GM21515 (cell line): ENCODE results near the gene ADGRD1.

Experiments
- ATAC-seq: cut with Tn5 transposase; IDR thresholded peaks from one replicate; pipeline ENCODE4 v1.9.1; 2021; ENCODE audit not compliant: unreplicated experiment

The ADGRD1 gene

GRCh38 chr12:131052063-131052781 lies 98.5 kb downstream of the ADGRD1 start:
- ATAC-seq, result no peak

DNA sequence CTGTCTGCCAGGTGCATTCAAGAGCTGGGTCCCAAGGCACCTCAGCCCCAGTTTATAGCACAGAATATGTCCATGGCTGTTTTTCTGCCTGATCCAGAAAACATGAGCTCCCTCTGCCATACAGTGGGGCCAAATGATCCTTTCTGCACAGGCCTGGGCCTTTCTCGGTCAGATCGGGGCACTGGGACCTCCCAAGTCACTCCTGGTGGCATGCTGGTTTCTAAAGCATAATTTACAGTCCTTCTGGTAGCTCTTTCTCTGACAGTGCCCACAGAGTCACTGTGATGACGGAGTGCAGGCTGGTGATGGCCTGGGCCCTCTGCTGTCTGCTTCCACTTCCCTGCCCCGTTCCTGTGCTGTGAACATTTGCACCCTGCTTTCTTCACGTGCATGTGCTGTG lies 99.2 kb downstream of the ADGRD1 start:
- ATAC-seq, result no peak

DNA sequence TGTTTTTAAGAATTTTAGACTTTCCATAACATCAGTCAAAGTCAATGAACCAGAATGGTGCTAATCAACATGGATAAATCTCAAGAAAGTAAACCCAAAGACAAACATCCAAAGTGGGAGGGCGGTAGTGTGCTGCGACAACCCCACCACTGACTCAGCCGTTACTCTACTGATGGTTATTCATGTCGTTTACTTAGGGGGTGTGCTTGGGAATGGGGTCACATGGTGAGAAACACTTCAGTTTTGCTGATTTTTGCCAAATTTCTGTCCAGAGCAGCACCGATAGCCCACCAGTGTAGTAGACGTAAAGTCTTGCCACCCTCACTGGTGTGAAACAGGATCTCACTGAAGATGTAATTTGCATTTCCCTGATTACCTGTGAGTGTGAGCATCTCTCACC lies 99.9 kb downstream of the ADGRD1 start:
- ATAC-seq, result no peak

- ATAC-seq, result no peak
Measured at GRCh38 chr12:131054345-131055092, 100.8 kb downstream of the ADGRD1 start.

DNA sequence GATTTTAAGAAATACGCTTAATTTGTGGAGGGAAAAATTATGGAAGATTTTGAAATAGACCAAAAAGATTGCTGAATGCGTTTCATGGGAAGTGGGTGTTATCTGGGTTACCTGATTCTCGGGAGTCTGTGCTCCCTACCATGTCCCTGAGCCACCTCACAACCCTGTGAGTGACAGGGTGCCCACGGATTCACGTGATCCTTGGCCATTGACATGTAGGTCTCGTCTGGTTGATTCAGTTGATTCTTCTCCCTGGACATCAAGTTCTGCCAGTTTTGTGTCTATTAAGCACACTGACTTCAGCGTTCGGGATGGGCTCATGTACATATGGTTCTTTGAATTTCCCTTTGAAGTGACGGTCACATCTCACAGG lies 101.4 kb downstream of the ADGRD1 start:
- no peak for ATAC-seq

DNA sequence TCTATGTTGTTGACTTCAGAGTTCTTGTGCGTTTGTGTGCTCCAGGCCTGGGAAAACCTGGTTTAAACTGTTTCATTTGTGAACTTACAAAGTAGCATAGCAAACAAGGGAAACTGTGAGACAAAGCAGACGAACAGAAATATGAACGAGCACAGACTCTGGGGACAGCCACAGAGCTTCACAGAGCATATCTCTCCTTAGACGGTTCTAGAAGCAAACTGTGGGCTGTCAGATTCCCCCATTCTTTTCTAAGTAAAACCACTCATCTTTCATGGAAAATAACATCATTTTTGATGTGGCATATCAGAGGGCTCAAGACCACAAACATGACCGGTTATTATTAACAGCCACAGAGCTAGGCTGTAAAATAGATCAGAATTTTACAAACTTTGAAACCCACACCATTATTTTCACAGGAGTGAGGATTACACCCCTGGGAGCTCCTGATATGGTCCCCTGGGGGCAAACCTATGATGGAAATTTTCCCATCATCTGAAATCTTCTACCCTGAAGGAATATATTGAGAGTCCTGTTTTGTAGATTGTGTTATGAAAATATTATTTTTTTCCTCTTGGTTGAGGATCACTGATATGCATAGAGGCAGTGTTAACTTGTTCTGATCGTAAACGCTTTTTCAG lies 102.0 kb downstream of the ADGRD1 start:
- ATAC-seq, result no peak

DNA sequence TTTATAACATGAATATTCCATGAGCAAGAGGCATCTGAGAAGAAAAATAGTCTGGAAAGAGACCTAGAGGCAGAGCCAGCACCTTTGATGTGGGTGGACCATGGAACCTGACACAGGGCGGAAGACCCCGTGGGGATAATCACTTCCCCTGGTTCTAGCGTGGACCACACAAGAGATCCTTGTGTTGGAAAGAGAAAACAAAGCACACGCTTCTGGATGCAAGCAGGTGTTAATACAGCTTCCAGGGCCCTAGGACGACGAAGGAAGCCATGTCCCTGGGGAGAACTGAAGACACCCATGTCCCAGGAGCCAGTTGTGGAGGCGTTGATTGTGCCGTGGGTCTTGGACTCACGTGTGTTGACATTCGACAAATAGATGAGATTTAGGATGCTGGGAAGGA lies 102.9 kb downstream of the ADGRD1 start:
- ATAC-seq, result no peak

- ATAC-seq, result no peak
Measured at GRCh38 chr12:131057211-131057721, 103.6 kb downstream of the ADGRD1 start.

DNA sequence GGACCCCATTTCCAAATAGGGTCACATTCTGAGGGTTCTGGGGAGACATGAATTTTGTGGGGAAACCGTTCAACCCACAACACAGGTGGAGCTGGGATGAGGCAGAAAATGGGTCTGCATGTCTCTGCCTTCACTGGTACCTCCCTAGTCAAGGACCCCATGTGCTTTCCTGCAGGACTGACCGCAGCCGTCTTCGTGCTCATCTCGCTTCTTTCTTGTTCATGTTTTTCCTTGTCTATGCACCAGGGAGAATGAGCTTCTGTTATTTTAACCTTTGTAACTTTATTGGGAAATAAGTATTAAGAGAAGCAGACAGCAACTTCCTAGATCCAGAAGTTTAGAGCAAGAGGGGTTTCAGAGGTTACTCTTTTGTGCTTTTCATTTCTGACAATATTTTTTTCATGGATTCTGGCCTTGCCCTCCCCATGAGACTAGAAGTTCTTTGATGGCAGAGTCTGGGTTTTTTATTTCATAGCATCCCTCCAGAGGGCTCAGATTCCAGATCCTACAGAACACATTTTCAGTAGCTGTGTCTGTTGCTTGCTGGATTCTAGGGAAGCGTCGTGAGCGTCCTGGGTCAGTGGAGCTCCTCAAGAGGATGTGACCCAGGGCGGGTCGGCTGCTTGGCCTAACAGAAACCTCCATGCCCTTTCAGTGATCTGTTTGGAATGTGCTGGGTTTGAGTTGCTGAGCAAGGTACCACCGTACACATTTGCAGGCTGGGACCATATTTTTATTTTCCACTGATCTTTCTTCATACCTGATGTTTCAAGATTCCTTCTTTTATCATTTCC lies 104.2 kb downstream of the ADGRD1 start:
- ATAC-seq, result no peak

GRCh38 chr12:131058700-131059099 lies 105.0 kb downstream of the ADGRD1 start:
- no peak for ATAC-seq

DNA sequence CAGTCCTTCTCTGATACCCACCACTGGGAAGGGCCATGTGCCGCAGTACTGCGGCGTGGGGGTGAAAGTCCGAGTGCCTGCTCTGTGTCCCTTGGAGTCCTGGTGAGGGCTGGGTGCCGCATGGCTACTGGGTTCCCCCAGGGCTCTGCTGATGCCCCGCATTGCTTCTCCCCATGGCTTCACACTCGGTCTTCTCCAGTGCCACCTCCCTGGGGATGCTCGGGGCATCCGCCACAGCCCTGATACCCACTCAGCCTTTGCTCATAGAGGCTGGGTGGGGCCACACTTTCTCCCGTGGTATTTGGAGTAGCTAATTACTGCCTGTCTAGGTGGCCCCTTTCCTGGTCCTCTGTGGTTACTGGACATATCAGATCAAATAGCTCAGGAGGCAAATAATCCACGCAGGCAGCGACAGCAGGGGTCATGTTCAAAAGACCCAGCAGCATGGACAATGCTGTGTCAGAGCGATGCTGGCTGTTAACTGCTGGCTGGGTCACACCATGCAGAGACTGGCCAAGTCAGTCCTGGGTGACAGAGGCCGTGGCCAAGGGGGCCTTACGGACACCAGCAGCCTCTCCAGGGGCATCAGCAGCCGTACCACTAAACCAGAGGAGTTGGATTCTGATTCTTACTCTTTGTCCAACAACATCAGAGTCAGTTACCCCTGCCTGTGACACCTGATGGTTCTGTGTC lies 106.5 kb downstream of the ADGRD1 start:
- ATAC-seq, result no peak

DNA sequence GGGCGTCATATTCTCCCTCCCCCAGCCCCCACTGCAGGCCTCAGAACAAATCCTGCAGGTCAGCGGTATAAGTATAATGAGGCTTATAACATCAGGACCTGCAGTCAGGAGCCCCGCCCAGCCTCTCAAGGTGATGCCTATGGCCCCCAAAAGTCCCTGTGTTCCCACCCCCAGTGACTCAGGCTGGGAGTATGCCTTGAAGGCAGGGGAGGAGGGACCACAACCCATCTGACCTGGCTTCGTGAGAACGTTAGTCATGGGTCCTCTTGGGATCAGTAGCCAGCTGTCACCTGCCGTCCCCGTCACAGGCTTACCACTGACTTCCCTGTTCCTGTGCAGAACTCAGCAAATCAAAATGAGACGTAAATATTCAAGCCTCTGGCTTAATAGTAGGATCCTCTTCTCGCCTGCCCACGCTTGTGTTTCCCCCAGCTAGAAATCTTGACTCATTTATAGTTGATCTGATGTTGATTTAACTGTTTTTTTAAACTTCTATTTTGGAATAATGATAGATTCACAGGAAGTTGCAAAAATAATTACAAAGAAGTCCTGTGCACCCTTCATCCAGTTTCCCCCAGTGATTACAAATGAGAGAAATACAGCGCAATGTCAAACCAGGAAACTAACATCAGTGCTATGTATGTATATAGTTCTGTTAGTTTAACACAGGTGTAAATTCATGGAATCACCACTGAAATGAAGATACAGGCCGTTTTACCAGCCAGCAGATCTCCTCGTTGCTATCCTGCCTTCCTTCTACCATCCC lies 107.5 kb downstream of the ADGRD1 start:
- ATAC-seq, result no peak

DNA sequence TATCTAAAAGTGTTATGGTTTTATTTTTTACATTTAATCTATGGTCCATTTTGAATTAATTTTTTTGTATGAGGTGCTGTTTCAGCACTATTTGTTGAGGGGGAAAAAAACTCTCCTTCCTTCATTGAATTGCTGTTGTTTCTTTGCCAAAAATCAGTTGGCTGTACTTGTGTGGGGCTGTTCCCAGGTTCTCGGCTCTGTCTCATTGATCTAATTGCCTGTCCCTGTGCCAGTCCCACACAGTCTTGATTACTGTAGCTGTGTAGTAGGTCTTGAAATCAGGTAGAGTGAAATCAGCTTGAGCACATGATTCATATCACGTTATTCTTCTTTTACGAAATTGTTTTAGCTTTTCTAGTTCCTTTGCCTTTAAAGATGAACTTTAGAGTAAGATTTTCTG lies 109.7 kb downstream of the ADGRD1 start:
- ATAC-seq, result no peak

DNA sequence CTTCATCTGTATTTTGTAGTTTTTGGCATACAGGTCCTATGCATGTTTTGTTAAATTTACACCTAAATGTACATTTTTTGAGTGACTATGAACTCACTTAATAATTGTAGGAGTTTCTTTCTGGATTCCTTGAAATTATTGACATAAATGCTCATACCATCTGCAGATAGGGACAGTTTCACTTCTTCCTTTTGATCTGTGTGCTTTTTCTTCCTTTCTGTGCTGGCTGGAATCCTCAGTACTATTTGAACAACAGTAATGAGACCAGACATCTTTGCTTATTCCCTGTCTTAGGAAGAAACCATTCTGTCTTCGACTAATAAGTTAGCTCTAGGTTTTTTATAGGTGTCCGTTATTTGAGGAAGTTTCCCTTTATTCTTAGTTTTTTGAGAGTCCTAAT lies 110.3 kb downstream of the ADGRD1 start:
- ATAC-seq, result no peak

- no peak for ATAC-seq
Measured at GRCh38 chr12:131065279-131065678, 111.6 kb downstream of the ADGRD1 start.

GRCh38 chr12:131065801-131066200 lies 112.1 kb downstream of the ADGRD1 start:
- ATAC-seq, result no peak

- ATAC-seq, result no peak
Measured at GRCh38 chr12:131066207-131066885, 112.6 kb downstream of the ADGRD1 start.

- ATAC-seq, result no peak
Measured at GRCh38 chr12:131066886-131067490, 113.3 kb downstream of the ADGRD1 start.
